Measurements from ENCODE around the gene ANKRD33B.

Gene ANKRD33B

DNA sequence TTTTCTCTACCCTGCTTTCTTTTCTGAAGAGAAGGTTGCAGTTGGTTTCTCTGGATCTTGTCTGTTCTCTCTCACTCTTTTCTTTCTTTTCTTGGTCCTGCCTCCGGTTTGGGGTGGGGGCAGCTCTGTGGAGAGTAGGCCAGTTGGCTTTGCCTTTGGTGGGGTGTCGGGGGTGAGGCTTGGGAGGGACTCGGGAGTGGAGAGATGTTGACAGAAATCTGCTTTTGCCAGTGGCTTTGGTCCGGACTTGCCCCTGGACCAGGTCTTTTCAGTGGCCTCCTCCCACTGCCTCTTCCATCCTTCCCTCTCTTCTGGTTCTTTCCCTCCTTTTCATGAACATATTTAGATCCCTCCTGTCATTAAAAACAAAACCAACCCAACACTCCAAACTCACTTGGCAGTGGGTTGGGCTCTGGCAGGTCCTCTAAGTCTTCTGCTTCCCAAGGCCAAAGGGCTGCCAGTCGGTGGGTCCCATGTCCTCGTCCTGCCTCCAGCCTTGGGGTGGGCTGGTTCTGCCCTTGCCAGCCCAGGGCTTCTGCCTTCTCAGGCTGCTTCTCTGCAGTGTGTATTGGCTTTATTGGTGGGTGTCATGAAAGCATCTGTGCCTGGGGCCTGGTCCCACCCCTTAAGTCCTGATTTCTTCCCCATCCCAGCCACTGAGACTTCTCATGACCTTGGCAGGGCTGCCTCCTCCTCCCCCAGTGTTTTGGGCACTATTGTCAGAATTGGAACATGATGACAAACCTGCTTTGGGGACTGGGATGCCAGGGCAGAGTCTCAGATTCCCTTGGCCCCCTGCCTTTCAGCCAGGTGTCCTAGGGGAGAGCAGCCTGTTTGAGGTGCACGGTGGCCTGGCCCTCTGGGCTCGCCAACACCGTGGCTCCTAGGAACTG, 16.9 kb downstream of the ANKRD33B start:
- no peak for DNase-seq

DNA sequence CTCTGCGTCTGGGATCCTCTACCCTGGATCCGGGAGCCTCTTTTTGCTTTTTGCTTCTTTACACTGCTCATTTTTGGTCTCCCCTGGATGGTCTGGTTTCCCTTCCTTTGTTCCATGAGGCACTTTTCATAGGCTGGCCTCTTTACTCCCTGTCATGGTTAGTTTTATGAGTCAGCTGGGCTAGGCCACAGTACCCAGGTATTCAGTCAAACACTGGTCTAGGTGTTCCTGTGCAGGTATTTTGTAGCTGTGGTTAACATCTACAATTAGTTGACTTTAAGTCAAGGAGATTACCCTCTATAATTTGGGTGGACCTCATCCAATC, 17.5 kb downstream of the ANKRD33B start:
- DNase-seq, result no peak

DNA sequence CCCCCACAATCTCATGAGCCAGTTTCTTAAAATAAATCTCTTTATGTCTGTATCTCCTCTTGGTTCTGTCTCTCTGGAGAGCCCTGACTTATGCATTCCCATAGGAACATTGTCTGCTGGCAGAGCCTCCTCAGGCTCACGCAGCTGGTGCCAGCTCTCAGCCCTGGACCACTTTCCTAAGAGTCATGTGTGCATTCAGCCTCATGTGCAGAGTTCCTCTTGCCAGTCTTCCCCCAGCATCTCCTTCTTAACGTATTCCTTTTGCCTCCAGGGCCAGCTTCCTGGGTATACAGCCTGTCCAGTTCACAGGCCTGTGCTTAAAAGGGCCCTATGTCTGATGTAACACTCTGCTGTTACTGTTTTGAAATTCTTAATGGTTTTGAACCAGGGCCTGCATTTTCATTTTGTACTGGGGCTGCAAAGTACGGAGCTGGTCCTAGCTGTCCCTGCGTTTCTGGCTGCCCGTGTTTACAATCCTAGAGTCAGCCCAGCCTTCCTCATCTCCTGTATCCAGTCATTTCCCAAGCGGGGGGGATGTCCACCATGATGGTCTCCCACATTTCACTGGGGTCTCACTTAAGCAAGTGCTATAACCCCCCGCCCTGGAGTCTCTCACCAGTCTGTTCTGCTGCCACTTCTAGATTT, 18.1 kb downstream of the ANKRD33B start:
- no peak for DNase-seq

DNA sequence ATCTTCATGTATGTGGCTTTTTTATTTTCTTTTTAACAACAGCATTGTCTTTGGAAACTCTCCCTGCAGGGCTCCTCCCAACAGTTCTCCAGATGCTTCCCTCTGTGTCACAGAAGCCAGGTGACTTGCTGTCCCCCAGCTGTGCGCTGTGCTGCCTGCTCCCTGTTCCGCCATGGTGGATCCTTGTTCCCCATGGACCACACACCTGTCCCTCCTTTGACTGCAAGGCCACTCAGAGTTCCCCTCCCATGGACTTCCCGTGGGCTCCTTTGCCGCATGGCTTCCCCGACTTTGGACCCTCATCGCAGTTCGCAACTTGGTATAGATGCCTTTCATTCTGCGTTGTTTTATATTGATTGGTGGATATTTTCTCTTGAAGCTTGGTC, 18.6 kb downstream of the ANKRD33B start:
- DNase-seq, result no peak

DNA sequence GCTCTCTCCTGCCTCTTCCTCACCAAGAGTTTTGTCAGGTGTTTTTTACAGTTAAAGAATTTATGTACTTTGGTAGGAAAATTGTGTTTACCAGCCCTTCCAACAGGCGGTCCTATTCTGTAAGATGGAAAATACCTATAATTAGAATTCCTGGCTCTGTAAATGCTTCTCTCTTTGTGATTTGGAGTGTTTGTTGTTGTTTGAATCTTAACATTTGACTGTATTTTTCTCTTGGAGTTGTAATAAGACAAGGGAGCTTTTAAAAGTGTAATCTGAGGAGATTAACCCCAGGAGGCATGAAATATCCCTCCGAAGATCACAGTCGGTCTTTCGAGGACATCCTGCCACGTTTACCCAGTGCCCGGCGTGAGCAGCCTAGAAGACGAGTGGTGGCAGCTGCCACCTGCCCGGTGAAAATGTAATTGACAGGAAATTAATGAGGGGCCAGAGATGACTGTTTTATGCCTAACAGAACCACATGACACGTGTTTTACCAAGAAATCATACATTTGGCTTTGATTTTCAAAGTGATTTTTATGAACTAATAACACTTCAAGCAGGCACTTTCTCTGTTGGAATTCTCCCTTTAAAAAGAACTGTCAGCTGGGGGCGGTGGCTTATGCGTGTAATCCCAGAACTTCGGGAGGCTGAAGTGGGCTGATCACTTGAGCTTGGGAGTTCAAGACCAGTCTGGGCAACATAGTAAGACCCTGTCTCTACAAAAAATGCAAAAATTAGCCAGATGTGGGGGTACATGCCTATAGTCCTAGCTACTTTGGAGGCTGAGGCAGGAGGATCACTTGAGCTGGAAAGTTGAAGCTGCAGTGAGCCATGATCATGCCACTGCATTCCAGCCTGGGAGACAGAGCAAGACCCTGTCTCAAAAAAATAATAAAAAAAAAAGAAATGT, 20.0 kb downstream of the ANKRD33B start:
- DNase-seq, result no peak

DNA sequence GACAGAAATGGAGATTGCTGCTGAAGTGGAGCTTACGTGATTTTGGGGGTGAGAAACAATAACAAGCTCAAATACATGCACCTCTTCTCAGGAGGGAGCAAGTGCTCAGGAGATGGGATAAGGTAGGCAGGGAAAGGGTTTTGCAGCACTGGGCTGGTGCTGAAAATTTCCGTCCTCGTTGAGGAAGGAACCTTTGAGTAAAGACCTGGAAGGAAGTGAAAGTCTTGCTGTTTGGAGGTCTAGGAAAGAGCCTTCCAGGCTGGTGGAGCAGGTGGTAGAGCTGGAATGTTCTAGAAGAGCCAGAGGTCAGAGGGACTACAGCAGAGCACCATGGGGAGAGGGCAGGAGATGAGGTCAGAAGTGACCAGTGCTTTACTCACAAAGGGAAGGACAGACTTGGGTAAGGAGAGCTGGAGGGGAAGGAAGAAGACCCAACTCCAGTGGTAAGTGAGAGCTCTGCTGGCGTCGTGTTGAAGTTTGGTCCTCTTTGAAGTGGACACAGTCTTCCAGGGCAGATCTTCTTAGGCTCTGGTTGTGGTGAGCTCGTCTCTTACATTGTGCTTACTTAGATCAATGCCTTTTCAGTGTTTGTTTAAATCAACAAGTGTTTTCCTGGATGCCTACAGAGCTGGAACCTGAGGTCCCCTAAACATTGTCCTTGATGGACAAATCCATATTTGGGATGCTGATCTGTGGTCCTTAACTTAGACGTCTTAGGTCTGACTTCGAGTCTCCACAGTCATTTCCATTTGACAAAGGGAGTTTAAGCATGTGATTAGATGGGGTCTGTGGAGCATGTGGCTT, 21.0 kb downstream of the ANKRD33B start:
- no peak for DNase-seq

DNA sequence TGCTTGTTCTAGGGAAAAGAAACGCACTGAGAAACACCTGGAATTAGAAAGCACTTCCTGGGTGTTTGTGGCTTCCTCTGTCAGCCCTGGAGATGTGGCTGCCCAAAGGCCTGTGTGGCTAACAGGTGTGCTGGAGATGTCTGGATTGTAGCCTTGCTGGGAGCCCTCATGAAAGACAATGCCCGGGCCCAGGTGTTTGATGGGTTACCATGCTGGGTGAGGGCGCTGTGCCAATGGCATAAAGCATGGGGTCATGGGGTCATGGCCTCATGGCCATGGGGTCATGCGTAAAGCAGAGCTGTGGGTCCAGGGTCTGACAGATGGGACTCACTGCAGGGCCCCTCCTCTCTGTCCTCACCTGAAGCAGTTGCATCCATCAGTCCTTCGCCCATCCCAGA, 21.6 kb downstream of the ANKRD33B start:
- DNase-seq, result no peak

DNA sequence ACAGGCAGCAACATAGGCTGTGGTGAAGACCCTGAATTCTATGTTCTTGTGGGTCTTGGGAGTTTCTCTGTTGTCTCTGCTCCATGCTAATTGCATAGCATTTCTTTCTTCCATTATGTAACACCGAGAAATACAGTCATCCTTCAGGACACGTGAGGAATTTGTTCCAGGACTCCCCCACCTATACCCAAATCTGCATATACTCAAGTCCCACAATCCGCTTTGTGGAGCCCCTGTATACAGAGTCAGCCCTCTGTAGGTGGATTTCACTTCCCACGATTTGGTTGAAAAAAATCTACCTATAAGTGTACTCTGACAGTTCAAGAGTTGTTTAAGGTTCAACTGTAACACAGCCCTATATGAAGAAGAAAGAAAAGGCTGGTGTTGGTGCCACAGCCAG, 22.1 kb downstream of the ANKRD33B start:
- no peak for DNase-seq

DNA sequence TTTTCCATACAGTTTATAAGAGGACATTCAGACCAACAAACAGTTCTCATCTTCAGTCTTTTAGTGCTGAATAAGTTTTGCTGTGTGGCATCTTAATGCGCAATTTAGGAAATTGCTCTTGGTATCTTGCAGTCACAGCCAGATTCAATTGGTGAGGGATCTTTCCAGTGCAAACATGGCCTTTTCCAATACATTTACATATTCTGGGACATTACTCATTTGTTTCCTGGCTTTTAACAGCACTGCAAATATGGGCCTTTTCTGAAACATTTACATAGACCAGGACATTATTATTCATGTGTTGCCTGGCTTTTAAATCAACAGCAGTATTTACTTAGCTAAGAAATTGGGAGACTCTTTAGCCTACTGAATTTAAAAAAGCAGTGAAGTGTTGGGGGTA, 22.7 kb downstream of the ANKRD33B start:
- no peak for DNase-seq

DNA sequence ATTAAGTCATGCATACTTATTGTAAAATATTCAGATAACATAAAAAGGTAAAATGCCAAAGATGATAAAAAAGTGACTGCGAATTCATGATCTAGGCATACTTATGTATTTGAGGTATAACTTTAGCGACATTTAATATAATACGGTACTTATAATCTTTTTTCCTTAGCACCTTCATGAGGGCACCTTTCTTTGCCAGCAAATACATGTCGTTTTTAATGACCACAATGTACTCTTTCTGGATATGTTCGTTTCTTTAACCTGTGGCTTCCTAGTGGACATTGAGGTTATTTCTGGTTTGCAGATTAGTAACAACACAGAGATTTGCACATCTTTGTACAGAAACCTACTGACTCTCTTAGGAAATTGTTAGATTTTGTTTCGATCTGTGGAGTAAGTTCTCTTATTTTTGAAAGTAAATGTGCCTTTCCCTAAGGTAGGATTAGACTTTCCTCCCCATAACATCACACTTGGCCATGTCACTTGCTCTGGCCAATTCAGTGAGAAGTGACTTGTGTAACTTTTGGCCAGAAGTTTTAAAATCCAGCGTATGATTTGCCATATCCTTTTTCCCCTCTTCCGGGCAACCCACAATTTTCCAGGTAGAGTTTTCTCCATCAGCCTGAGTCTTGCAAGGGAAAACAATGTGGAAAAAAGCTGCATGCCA, 24.4 kb downstream of the ANKRD33B start:
- no peak for DNase-seq

DNA sequence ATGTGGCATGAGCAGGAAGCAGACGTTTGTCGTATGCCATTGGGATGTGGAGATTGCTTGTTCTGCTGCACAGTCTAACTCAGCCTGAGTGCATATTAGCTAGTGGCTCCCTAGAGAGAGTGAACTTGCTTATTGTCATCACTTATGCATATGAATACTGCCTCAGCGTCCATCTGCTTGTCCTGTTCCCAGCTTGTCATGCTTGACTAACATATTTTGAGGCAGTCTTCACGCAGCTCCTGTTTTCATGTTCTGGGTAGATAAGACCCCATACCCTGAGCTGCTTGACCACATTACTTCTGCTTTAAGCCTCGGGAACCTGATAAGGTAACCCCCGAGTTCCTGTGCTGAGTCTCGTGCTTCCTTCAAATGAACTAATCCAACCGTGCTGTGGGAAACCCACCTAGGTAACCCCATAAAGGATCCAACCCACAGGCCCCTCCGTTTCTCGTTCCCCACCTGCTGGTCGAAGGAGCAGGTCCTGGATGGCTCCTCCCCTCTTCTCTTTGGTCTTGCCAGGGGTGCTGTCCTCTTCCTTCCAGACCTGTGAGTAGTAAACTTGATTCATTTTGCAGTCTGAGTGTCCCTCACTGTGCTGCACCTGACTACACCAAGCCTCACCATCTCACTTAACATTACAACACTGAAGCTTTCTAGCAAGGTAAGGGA, 25.0 kb downstream of the ANKRD33B start:
- DNase-seq, result no peak

DNA sequence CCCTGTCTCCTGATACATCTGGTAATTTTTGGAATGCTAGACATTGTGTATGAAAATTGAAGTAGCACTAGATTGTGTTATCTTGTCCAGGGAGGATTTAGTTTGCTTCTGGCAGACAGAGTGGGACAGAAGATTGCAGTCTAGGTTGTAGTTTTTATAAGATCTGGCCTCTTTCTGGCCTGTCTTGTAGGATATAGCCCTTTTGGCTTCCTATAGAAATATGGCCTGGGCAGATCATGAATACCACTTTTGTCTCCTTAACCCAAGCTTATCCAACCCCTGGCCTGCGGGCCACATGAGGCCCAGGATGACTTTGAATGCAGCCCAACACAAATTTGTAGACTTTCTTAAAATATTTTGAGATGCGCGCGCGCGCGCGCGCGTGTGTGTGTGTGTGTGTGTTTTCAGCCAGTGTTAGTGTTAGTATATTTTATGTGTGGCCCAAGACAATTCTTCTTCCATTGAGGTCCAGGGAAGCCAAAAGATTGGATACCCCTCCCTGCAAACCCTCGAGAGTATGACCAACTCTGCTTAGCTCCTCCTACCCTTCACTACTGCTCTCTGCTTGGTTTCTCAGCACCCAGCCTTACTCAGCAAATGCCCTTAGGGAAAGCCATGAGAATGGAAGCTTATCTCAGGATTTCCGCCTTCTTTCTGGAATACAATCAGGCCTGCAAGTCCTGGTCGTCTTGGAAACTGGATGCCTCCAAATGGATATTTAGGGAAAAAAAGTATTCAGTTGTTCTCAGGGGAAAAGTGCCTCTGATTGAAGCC, 26.5 kb downstream of the ANKRD33B start:
- DNase-seq, result no peak

DNA sequence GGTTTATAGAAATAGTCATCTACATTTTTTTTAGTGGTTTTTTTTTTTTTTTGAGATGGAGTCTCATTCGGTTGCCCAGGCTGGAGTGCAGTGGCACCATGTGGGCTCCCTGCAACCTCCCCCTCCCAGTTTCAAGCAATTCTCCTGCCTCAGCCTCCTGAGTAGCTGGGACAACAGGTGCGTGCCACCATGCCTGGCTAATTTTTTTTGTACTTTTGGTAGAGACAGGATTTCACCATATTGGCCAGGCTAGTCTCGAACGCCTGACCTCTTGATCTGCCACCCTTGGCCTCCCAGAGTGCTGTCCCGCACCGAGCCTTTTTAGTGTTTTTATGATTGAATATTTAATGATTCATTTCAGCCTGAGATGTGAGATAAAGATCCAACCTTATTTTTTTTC, 27.3 kb downstream of the ANKRD33B start:
- no peak for DNase-seq

DNA sequence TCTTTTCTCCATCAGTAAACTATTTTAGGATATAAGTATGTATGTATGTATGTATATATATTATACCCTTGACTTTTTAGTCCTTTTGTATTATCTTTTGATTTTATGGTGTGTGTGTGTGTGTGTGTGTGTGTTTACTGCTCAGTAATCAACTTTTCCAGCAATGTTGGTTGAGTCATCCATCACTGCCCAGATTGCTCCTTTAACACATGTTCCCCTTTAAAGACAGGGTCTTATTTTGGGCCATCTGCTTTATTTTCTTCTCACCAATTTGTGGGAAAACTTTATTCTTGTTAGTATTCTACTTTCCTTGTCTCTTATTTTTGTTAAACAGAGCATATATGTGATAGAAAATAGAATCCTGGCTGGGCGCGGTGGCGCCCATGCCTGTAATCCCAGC, 28.1 kb downstream of the ANKRD33B start:
- DNase-seq, result no peak

DNA sequence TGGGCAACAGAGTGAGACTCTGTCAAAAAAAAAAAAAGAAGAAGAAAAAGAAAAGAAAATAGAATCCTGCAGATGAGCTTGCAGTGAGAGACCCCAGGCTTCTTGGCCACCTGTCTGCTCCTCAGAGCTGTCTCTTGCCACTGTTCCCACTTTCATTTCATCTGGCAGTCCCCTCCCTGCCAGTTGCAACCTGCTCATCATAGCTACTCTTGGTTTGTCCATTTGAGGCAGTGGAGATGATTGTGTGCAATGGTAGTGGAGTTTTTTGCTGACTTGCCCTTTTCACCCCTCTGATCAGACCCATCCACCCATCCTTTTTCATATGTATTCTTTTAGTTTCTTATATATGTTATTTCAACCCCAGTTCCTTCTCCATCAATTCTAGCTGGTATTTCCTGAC, 28.7 kb downstream of the ANKRD33B start:
- DNase-seq, result no peak

DNA sequence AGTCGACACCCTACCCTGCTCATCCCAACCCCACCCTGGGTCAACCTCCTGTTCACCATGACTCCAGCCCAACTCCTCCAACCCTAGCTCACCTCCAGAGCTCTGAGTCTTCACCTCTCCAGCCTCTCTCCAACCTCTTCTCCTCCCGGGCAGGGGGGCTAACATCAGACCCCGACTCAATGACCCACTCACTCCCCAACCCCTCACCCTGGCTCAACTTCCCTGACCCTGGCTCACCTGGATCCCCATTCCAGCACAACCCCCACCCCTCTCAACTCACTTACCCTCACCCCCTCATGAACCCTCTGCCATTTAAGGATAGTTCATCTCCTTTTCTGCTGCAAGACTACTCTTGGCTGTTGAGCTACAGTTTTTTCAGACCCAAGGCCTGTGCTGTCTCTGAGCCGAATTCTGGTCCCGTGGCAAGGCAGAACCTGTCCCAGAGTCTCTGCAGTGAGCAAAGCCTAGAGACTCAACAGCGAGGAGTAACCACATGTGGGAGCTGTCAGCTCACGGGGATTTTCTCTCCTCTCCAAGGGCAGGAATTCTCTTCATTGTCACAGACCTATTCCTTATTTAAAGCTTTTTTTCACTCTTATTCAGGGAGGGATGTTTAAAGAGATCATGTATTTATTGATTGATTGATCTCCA, 29.8 kb downstream of the ANKRD33B start:
- no peak for DNase-seq

DNA sequence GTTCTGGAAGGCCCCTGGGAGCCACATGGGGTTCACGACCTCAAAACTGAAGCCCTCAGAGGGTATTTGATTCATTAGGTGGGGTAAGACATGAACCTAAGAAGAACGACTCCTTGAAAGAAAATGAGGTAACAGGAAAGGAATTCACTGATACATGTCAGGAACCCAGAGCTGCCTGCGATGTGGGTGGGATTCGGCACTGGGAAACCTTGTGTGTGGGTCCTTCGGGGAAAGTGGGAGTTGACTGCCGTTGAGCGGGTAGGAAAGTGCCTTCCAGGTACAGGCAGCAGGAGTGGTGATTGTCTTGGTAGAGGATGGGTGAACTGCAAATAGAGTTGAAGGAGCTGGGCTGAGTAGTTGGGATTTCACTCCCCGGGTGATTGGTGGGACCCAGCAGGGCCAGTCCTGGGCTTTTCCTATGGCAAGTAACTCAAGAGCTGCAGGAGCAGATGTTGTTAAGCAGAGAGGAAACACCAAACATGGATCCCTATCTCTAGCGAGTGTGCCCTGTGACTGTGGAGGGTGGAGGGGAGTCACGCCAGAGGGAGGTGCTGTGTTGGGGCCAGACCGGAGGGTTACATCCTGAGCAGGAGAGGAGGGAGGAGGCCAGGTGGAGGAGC, 30.8 kb downstream of the ANKRD33B start:
- no peak for DNase-seq

DNA sequence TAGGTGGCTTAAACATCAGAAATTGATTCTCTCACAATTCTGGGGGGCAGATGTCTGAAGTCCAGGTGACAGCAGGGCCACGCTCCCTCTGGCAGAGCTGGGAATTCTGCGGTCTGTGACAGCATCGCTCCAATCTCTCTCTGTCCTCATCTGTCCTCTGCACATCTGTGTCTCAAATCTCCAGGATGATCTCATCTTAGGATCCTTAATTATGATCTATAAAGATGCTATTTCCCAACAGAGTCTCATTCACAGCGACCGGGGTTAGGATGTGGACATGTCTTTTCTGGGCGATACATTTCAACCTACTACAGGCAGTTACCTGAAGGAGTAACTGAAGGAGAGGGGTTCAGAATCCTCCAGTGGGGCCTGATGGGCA, 31.4 kb downstream of the ANKRD33B start:
- no peak for DNase-seq

DNA sequence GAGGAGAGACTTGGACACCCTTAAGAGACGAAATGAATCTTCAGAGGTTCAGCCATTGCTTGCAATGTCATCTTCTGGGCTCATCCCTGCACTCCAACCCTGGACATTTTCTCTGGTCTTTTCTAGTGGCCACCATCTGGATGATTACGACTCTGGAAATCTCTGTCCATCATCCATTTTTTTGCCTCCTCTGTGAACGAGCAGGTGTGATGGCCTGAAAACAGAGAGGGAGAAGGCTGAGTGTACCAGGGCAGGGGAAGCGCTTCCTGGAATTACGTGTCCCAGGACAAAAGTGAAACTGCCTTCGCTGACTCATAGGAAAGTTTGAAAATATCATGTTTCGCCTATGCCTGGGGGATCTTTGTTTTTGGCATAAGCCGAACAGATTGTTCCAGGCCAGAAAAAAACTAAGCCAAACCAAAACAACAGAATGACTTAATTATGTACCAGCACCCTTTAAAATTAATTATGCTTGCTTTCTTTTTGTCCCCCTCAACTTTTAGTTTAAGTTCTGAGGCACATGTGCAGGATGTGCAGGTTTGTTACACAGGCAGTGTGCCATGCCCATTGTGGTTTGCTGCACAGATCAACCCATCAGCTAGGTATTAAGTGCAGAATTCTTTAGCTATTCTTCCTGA, 31.9 kb downstream of the ANKRD33B start:
- DNase-seq, result peak; percentile 27
